HEK293 (cell line): ENCODE measurements around the gene TMSB15B.

Experiments used
- CTCF ChIP-seq: fragments of 450-650 bp; formaldehyde crosslinking; IDR thresholded peaks from 2 replicates; pipeline ENCODE4 v1.5.1; 2016; ENCODE audit warnings: missing biosample characterization, missing genetic modification characterization
- FEZF1 ChIP-seq: fragments of 450-650 bp; formaldehyde crosslinking; IDR thresholded peaks from 2 replicates; pipeline ENCODE4 v1.5.1; 2016; ENCODE audit warnings: missing biosample characterization, missing genetic modification characterization
- KLF16 ChIP-seq: fragments of 450-650 bp; formaldehyde crosslinking; IDR thresholded peaks from 2 replicates; pipeline ENCODE4 v1.5.1; 2017; ENCODE audit warnings: missing biosample characterization, missing genetic modification characterization
- YY1 ChIP-seq: fragments of 450-650 bp; formaldehyde crosslinking; IDR thresholded peaks from 2 replicates; pipeline ENCODE4 v1.5.1; 2018; ENCODE audit warnings: missing biosample characterization, missing genetic modification characterization
- ZFP41 ChIP-seq: fragments of 450-650 bp; formaldehyde crosslinking; IDR thresholded peaks from 2 replicates; pipeline ENCODE4 v1.5.1; 2016; ENCODE audit warnings: missing biosample characterization, missing genetic modification characterization, borderline replicate concordance
- ZNF10 ChIP-seq: fragments of 450-650 bp; formaldehyde crosslinking; IDR thresholded peaks from 2 replicates; pipeline ENCODE4 v1.5.1; 2017; ENCODE audit warnings: missing biosample characterization, missing genetic modification characterization
- ZNF132 ChIP-seq: fragments of 450-650 bp; formaldehyde crosslinking; IDR thresholded peaks from 2 replicates; pipeline ENCODE4 v1.5.1; 2017; ENCODE audit warnings: missing biosample characterization, missing genetic modification characterization, borderline replicate concordance
- ZNF146 ChIP-seq: fragments of 450-650 bp; formaldehyde crosslinking; IDR thresholded peaks from 2 replicates; pipeline ENCODE4 v1.5.1; 2016; ENCODE audit warnings: missing biosample characterization, missing genetic modification characterization
- ZNF214 ChIP-seq: fragments of 450-650 bp; formaldehyde crosslinking; IDR thresholded peaks from 2 replicates; pipeline ENCODE4 v1.5.1; 2017; ENCODE audit warnings: missing biosample characterization, mild to moderate bottlenecking, missing genetic modification characterization, borderline replicate concordance
- ZNF274 ChIP-seq, 2 experiments: fragments of 200-500 bp in 1 of 2; fragments of 450-650 bp in 1 of 2; sonication (Bioruptor generic) in 1 of 2; formaldehyde crosslinking in 1 of 2; IDR thresholded peaks; 2 replicates each; pipeline versions ENCODE4 v1.5.1 to v1.6.1; 2014 to 2016; ENCODE audit warnings: borderline replicate concordance in 1 of 2, inconsistent platforms in 1 of 2, low read length in 1 of 2, missing biosample characterization in 1 of 2, missing genetic modification characterization in 1 of 2
- ZNF701 ChIP-seq: fragments of 450-650 bp; formaldehyde crosslinking; IDR thresholded peaks from 2 replicates; pipeline ENCODE4 v1.5.1; 2016; ENCODE audit warnings: missing biosample characterization, missing genetic modification characterization
- ZNF776 ChIP-seq: fragments of 450-650 bp; formaldehyde crosslinking; IDR thresholded peaks from 2 replicates; pipeline ENCODE4 v1.5.0; 2017; ENCODE audit warnings: missing biosample characterization, missing genetic modification characterization, borderline replicate concordance

- no peak for TF ChIP-seq YY1 (tag by site-specific recombination)
- no peak for TF ChIP-seq CTCF (tag by site-specific recombination)
- no peak for TF ChIP-seq KLF16 (tag by site-specific recombination)
- TF ChIP-seq ZFP41 (tag by site-specific recombination), result no peak
- no peak for TF ChIP-seq FEZF1 (tag by site-specific recombination)
- TF ChIP-seq ZNF10, result no peak
- no peak for TF ChIP-seq ZNF146 (tag by site-specific recombination)
- TF ChIP-seq ZNF132 (tag by site-specific recombination), result no peak
- TF ChIP-seq ZNF701, result no peak
- no peak for TF ChIP-seq ZNF274 (IDR thresholded peaks at IDR 0.05; ENCODE audit: low read length)
- no peak for TF ChIP-seq ZNF274 (tag by site-specific recombination; IDR thresholded peaks at IDR 0.05; ENCODE audit: borderline replicate concordance)
- no peak for TF ChIP-seq ZNF776 (tag by site-specific recombination)
- no peak for TF ChIP-seq ZNF214 (tag by site-specific recombination)
Measured at GRCh38 chrX:103949506-103949905, 12.9 kb upstream of the TMSB15B start.
